HG03196 (cell line): ENCODE measurements around the gene NRG3.

Source experiments
- ATAC-seq: cut with Tn5 transposase; IDR thresholded peaks from one replicate; pipeline ENCODE4 v1.9.1; 2021; ENCODE audit not compliant: unreplicated experiment

Gene NRG3

DNA sequence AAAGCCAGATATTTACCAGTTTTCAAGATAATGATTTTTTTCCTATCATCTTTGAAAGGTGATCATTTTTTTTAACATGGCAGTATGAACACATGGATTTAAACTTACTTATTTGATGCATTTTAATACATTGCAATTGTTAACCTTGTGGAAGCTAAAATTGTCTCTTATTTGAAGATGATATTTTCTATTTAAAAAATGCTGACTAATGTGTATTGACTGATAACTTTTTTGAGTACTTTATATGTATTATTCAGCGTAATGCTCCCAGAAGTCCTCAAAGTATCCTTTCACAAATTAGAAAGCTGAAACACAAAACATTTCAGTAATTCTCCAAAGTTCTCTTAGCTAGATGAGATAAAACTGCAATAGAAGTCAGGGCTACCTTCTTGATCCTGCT lies 677.3 kb downstream of the NRG3 start:
- no peak for ATAC-seq

- no peak for ATAC-seq
Observed at GRCh38 chr10:82554381-82554780, 679.4 kb downstream of the NRG3 start.

DNA sequence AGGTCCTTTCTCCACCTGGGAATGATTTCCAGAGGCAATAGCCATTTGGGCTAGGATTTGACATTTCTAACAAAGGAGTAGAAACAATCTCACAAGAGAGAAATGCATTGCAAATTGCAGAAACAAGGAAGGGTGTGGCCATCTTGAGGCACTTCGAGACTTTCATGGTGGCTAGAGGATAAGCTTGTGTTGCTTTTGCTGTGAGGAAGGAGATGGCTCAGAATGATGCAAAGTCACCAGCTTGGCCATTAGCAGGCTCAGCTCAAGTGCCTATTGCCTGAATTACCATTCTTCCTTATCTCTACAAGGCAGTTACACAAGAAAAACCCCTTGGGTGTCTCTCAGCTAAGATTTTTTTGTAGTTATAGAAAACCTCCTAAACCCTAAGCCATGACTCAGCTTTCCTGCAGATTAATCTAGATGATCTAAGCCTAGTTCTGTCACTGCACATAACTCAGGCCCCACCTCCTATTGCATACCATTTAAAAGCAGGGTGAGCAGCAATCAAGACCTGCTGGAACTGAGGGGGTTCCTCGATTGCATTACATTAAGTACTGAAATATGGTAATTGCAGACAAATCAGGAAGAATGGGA lies 683.1 kb downstream of the NRG3 start:
- ATAC-seq = no peak

GRCh38 chr10:82564353-82565196 lies 689.6 kb downstream of the NRG3 start:
- ATAC-seq = no peak

DNA sequence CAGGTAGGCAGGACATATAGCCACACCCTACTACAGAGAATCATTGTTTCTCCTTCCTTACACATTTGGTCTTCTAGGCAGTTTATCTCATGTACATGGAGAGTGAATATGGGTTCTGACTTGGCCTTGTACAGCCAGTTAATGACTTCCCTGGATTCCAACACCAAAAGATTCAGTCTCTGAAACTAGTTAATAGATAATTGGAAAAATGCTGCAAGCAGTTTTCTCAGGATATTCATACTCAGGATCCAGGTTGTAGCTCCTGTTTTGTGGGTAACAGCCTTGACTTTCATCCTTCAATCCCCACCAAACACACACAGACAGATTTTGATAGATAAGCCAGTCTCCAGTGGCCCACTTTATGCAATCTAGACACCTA lies 690.2 kb downstream of the NRG3 start:
- no peak for ATAC-seq

GRCh38 chr10:82572744-82573143 lies 697.8 kb downstream of the NRG3 start:
- ATAC-seq = no peak

DNA sequence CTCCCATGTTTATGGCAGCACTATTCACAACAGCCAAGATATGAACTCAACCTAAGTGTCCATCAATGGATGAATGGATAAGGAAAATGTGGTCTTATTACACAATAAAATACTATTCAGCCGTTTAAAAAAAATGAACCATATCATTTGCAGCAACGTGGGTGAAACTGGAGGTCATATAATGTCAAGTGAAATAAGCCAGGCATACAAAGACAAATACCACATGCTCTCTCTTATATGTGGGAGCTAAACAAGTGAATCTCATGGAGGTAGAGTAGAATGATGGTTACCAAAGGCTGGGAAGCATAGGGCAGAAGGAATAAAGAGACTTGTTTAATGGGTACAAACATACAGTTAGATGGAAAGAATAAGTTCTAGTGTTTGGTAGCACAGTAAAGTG lies 699.1 kb downstream of the NRG3 start:
- no peak for ATAC-seq

DNA sequence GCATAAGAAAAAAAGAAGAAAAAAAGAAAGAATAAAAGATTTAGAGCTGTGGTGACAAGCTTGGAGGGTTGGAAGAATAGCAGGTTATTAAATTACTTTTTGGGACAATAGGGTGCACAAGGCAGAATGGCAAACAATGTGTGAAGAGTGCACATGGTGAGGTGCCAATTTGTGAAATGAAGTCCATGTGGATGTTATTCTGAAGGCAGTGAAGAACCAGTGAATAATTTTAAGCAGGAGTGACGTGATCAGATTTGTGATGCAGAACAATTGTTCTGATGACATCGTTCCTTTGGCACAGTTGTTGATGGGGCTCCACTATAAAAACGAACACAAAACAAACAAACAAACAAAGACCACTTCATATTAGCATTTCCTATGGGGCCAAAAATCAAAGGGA lies 700.3 kb downstream of the NRG3 start:
- no peak for ATAC-seq

- ATAC-seq = no peak
Observed at GRCh38 chr10:82576093-82576492, 701.1 kb downstream of the NRG3 start.

GRCh38 chr10:82581940-82582339 lies 706.9 kb downstream of the NRG3 start:
- ATAC-seq = no peak

DNA sequence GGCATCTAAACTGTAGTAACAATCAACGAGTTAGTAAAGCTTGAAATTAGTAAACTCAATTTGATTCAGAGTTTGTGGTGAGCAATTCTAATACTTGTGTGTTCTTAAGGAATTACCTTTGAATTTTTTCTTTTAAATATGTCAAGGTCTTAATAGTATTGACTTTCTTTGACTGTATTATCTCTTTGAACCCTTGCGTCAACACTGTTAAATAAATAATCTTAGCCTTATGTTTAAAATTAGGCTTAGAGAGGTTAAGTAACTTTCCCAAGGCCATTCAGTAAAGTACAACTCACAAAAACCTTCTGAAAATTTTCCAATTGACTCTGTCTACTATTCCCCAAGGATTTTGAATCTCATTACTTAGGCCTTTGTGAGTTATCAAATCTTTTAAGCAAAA lies 716.4 kb downstream of the NRG3 start:
- ATAC-seq = no peak

- no peak for ATAC-seq
Observed at GRCh38 chr10:82597840-82598239, 722.8 kb downstream of the NRG3 start.

DNA sequence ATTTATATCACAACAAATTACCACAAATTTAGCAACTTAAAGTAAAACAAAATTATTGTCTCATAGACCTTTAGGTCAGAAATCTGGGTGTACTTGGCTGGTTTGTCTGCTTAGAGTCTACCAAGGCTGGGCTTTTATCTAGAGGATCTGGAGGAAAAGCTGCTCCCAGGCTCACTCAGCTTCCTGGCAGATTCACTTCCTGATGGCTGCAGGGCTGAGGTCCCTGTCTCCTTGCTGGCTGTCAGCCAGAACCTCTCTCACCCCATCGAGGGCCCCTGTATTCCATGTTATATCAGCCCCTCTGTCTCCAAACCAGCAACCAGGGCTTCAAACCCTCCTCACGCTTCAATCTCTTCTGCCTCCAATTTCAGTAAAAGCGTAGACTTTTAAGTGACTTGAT lies 734.9 kb downstream of the NRG3 start:
- ATAC-seq = no peak

DNA sequence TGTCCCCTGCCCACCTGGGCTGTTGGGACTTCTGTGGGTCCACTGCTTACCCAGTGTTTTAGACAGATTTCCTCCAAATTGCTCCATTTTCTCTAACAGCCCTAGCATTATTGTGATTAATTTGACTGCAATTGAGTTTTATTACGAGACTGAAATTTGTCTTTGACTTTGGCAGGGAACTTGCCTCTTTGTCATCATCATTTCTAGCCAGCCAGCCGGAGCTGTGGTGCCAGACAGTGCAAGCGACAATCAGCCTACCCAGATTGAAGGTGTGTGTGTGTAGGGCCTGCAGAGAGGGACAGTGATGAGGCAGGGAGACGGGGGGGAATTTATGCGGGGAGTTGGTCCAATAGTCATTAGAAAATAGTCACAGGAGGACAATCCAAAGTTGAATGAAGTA lies 743.0 kb downstream of the NRG3 start:
- ATAC-seq = no peak

- no peak for ATAC-seq
Observed at GRCh38 chr10:82621680-82622079, 746.7 kb downstream of the NRG3 start.

DNA sequence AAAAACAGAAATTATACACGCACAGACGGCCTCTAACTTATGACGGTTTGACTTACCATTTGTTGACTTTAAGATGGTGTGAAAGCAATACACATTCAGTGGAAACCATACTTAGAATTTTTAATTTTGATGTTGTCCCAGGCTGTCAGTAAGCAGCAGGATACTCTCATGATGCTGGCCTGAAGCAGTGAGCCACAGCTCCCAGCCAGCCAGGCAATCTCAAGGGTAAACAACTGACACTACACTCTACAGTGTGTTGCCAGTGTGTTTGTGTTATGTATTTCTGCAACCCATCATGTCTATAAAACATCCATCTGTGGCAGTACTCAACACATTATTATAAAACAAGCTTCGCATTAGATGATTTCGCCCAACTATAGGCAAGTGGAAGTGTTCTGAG lies 747.5 kb downstream of the NRG3 start:
- ATAC-seq = no peak

- ATAC-seq = no peak
Observed at GRCh38 chr10:82625512-82626189, 750.7 kb downstream of the NRG3 start.

GRCh38 chr10:82628373-82628772 lies 753.4 kb downstream of the NRG3 start:
- no peak for ATAC-seq

- ATAC-seq = no peak
Observed at GRCh38 chr10:82643076-82643475, 768.1 kb downstream of the NRG3 start.

GRCh38 chr10:82643601-82644000 lies 768.6 kb downstream of the NRG3 start:
- no peak for ATAC-seq

DNA sequence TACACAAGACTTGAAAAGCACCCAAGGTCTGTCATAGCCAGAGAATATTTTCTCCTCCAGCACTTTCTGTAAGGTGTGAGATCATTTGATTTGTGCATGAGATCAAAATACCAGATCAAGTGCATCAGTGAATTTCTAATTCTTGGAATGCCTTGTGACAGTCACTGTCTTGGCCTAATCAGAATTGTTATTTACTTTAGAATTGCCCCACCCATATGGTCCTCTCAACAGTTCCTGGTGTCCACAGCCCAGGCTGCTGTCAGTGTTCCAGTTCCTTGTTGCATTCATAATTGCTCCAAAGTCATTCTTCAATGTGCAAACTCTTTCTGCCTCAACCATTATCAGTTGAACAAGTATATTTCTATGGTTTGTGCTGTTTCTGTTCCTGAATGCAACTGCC lies 770.2 kb downstream of the NRG3 start:
- no peak for ATAC-seq
